Activated CD8-positive, alpha-beta memory T cell treated with anti-CD3 and anti-CD28 coated beads, Interleukin-2, amount 50 U/mL, for 1 hour (primary cell): ENCODE measurements around the gene BCDIN3D.

ENCODE experiments used
- DNase-seq: peaks from one replicate; pipeline ENCODE4 v3.0.0-alpha.2; 2020; ENCODE audit errors: extremely low read depth

Gene BCDIN3D

DNA sequence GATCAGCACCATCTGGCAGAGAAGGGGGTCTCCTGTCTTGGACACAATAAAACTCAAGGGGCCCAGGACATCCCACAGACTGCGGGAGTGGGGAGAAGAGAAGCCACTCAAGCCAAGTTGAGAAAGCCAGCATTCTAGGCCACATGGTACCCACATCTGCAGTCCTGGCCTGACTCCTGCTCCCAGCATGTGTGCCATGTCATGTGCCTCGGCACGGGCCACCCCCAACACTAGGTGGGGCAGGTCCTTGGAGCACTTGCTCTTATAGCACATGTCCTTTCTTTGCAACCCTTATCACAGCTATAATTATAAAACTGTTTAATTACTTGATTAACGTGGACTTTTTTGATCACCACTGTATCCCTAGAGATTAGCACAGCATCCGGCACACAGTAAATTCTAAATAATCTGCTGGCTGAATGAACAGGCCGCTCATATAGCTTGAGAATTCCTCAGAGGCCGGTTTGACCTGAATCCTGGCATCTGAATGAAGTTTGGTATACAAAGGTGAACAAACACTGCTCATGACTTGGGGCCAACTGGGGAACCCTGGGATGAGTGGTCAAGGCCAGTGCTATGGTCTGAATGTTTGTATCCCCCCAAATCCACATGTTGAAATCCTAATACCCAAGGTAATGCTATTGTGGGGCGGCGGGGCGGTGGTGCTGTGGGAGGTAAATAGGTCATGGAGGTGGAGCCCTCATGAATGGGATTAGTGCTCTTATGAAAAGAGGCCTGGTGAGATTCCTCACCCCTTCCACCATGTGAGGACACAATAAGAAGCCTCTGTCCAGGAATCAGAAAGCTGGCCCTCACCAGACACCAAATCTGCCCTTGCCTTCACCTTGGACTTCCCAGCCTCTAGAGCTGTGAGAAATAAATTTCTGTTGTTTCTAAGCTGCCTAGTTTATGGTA, 21.3 kb downstream of the BCDIN3D start:
- no peak for DNase-seq

DNA sequence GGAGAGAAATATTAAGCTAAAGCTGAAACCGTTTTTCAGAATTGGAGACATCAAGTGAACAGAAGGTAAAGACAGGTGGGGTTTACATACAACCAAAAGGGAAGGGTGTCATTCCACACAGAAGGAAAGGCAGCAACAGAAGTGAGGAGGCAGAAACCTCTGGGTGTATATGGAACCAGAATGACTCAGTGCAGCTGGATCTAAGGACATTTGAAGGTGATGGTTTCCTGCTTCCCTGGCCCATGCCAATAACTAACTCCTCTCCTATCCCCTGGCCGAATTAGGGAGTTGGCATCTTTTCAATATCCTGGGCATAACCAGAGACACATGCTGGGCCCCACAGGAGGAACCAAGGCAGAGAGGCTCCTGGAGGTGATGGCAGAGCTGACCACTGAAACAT, 23.1 kb downstream of the BCDIN3D start:
- no peak for DNase-seq

DNA sequence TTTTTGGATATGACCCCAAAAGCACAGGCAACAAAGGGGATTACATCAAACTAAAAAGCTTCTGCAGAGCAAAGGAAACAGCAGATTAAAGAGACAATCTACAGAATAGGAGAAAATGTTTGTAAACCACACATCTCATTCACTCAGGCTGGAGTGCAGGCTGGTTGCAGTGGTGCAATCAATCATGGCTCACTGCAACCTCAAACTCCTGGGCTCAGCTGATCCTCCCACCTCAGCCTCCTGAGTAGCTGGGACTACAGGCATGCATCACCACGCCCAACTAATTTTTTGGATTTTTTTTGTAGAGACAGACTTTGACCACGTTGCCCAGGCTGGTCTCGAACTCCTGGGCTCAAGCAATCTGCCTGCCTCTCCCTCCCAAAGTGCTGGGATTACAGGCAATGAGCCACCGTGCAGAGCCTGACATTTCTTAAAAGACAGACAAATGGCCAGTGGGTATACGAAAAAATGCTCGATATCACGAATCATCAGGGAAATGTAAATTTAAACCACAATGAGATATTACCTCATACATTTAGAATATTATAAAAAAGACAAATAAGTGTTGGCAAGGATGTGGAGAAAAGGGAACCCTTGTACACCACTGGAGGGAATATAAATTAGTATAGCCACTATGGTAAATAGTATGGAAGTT, 24.5 kb downstream of the BCDIN3D start:
- DNase-seq, result no peak

DNA sequence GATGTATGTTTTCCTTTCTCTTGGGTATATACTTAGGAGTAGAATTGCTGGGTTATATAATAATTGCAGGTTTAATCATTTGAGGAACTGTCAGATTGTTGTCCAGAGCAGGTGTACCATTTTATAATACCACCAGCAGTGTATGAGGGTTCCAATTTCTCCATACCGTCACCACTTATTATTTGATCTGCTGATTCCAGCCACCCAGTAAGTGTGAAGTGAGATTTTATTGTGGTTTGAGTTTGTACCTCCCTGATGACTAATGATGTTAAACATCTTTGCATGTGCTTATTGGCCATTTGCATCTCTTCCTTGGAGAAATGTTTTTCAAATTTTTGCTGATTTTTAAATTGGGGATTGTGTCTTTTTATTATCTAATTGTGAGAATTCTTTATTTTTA, 29.8 kb downstream of the BCDIN3D start:
- DNase-seq, result no peak

DNA sequence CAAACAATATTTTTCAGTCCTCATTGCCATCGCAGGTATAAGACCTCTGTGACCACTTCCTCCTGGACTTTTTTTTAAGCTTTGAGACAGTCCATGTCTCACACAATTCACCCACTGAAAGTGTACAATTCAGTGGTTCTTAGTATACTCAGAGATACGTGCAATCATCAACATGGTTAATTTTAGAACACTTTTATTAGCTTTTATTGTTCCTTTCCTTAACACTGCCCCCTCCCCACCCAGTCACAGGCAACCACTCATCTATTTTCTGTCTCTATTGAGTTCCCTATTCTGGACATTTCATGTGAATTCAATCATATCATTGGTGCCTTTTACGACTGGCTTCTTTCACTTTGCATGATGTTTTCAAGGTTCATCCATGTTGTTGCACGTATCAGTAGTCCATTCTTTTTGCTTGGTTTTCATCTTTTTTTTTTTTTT, 30.9 kb downstream of the BCDIN3D start:
- no peak for DNase-seq

DNA sequence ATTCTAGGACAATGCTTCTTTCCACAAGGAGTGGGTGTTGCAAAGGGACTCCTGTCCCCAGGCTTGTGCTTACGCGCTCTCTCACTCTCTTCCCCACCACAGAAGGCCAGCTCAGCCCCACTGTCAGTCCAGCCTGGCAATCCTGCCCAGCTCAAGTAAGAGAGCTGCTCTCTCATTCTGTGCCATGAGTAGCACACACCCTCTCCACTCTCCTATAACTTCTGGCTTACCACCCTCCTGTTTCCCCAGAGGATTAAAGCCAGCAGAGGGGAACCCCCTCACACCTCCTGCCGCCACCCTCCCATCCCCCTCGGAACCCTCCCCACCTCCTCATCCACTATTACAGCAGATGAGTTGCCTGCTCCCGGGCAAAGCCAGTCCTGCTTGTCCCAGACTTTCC, 31.8 kb downstream of the BCDIN3D start:
- no peak for DNase-seq

DNA sequence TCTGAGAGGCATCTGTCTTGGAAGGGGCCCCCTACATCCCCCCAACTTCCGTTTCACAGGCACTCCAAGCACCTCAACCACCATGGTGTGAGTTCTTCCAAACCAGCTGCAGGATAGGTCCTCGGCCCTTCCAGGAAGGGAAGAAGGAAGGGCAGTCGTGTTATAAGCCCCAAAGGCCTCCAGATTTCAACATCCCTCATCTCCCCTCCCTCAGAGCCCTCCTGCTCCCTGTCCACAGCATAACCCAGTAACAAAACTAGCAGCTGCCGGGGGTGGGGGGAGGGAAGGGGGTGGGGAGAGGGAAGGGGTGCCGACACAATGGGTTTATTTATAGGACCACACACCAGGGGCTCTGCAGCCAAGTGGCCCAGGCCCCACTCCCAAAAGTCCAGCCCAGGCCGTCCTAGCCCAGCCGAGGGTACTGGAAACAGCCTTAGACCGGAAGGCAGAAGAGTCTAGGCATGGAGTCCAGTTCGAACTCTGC, 33.0 kb downstream of the BCDIN3D start:
- DNase-seq, result no peak

DNA sequence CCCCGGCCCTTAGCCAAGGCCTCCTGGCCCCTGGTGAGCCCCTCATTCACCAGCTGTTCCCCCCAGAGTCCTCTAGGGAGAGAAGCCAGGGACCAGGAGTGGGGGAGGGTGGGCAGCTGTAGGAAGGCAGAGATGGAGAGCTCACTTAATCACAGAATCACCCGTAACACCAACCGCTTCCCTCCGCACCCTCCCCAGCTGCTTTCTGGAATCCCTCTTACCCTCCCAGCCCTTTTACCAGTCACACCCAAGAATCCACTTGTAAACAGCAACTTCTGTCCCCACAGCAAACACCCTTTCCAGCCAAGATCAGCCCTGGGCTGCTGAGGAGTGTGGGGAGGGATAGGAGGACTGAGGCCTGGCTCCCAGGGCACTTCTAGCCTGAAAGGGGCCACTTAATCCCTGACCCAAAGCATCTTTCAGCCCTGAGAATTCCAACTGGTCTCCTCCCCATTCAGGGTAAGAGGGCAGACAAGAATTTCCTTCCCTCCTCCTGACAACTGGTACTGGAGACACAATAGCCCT, 33.5 kb downstream of the BCDIN3D start:
- DNase-seq, result no peak

DNA sequence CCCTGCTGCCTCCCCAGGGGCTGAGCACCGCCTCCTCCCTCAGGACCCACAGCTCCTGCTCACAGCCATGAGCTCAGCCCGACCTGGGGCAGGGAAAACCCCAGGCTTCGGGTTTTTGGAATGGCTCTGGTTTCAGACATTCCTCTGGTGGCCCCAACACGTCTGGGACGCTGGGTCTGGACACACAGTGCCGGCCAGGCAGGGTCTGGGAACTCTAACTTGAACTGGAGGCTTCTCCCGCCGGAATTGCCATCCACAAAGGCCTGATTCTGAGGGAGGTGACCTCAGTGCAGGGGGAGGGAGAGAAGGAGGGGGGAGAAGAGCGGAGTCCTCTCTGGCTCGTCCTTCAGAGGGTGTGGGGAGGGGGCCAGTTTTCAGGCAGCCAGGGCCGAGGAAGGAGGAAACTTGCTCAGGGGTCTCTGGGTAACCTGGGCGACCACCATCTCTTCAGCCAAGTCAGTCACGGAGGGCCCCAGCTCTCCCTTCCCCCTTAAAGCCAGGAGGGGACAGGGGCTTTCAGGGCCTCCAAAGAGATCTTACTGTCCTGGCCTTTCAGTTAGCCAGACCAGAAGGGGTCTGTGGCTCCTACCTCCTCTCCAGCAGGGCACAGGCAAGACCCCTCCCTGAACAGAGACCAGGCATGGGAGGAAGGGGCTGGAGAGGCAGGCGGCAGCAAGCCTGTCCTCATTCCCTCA, 34.1 kb downstream of the BCDIN3D start:
- no peak for DNase-seq

DNA sequence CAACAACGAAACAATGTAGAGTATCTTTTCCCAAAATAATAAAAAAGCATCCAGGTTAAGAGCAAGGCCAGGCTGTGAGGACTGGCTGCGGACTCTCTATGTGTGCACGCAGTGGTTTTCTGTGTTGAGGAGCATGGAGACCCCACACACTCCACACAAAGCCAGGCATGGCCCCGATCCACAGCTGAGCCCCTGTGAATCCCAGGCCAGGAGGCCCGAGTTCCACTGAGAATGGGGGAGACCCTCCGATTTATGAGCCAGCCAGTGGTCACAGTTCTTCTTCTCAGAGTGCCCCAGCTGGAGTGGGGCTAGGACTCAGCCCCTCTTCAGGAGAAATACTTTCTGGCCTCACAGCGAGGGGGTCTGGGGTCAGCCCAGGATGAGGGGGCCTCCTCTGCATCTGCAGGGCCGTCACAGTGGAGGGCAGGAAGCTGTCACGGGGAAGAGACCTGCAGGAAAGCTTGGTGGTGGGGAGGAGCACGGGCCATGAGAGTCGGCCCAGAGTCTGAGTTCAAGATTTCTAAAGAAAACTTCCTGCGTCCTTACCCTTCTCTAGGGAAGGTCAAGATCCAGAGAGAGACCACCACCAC, 34.8 kb downstream of the BCDIN3D start:
- DNase-seq, result no peak

DNA sequence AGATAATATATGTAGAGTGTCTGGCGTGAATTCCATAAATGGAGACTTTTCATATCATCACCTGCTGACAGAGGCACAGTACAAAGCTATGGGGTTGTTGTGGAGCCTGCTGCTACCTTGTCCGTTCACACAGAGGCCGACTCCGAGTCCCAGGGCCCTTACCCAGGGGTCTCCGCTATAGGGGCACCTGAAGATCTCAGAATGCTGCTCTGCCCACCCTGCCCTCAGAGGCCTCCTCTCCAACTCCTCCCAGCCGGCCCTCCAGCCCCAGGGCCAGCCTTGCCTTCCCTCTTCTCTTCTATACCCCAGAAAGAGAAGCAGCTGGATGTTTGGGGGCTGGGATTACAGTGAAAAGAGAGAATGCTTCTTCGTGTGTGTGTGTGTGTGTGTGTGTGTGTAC, 36.0 kb downstream of the BCDIN3D start:
- DNase-seq, result no peak

DNA sequence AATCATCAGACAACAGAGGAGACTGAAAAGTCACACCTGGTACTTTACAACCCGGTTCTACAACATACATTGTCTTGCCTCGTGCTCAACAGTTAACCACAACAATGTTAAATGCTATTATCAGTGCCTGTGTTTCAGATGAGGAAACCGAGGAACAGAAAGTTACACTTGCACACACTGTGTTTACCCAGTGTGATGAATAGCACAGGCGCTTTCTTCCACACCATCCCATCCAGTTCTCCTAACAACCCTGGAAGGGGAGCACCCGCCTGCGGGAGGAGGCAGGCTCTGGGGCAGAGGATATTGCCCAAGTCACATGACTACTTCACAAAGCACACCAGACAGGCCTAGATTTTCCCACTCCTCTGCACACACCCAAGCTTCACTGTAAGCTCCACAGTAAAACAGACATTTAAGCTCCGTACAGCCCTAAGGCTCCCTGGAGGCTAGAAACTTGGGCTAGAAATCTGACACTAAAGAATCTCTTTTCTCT, 36.5 kb downstream of the BCDIN3D start:
- no peak for DNase-seq

DNA sequence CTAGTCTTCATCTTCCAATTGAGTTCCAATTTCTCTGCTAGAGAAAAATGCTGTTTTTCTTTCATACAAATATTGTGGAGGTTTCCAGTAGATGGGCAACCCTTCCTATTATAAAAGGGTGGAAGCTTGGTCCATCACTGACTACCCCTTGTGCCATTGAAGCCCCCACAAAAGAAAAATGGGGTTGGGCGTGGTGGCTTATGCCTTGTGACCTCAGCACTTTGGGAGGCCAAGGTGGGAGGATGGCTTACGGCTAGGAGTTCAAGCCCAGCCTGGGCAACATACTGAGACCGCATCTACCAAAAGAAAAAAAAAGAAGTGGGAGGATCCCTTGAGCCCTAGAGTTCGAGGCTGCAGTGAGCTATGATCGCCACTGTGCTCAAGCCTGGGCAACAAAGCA, 37.5 kb downstream of the BCDIN3D start:
- DNase-seq, result no peak

DNA sequence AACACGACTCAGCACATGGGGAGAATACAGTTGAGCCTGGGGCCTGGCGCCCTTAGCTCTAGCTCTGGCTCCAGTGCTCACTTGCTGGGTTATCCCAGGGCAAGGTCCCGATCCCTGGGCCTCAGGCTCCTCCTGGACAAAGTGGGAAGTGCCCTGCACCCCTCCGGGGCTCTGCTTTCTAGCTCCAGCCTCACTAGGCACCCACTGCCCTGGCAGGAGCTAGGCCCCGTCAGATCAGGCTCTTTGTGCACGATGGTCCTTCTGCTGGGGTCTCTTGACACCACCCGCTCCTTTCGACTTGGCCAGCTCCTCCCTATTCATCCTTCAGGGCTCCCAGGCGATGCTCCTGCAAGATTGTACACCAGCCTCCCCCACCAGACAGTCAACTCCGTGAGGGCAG, 38.1 kb downstream of the BCDIN3D start:
- DNase-seq, result no peak

DNA sequence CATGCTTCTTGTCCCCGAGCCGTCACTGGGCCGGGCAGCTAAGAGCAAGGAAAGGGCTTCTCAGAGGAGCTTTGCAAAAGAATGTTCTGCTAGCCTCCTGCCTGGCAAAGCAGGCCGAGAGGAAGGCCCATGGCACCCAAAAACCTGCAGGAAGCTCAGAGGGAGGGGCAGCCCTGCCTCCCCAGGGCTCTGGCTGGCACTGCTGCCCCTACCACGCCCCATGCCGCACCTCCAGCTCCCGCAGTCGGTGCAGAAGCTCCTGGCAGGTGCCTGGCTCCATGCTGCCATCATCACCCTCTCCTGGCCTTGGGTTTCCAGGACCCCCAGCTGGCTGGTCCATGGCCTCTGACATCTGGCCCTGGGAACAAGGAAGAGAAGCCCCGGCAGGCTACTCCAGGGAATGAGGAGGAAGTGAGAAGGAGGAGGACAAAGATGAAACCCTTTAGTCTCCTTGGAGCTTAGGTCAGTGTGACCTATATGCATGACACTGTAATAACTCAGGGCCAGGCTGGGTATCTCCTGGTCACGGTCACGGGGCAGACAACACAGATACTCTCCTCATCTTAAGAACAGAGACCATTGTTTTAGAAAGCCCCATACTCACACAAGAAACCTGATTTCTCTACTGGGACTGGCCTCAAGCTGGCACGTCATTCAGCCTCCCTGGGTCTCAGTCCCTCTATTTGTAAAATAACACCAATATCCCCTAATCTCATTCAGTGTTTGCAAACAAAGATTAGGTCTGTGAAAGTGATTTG, 39.0 kb downstream of the BCDIN3D start:
- no peak for DNase-seq

DNA sequence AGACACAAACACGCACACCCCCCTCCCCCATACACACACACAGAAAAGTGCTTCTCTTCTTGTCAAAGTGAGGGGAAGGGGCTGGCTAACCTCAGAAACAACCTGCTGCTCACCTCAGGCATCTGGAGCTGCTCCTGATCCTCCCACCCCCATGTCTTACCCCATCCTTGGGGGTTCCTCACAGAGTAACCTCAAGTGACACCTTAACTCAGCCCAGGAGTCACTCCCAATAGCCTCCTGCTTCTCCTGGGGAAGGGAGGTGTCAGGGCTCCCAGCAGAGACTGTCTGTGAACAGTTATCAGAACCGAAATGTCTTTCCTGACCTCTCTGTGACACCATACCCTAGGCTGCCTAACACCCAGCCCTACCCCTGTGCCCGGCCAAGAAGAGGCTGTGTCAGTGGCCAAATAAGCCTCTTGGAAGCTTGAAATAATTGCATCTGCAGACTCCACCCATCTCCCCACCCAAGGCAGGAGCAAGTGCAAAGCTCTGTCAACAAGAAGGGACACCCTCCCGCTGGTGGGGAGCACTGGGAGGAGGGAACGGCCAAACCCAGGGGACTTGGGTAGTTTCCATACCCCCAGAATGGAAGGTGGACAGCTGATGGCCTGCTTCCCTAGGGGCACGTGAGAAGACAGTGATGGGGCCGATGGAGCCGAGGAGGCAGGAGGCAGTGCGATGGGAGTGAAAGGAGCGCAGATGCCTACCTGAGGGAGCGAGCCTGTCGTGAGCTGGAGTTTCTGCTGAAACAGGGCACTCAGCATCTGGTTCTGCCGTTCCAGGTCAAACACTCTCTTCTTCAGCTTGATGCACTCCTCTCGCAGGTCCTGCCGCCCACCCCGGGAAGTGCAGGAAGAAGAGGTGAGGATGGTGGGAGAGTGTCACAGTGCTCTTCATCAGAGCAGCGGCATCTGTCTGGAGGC, 41.5 kb downstream of the BCDIN3D start:
- no peak for DNase-seq

DNA sequence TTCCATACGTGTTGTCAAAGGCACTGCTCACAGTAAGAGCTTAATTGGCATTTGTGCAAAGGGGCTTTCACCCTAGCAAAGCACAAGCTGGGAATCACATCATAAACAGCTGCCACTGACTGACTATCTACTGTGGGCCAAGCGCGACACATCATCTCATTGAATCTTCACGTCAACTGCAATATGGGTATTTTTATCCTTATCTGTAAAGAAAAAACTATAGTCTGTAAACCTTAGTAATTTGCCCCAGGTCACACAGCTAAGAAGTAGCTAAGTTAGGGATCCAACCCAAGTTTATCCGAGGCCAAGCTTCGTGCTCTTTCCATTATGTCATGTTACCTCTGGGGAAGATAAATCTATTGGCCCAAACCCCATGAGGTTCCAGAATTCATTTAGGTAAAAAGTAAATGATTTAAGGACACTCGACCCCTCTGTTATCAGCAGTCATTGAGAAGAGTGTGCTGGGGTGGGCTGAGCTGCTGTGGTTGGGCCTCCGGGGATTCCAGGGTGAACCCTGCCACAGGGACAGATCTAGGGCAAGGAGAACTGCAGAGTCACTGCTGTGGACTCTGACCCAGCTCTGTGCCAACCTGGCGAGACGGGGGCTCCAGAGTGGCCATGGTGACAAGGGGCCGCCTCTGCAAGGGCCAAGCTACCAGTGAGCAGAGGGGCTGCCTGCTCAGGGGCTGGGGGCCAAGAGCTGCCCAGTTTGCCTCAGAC, 42.3 kb downstream of the BCDIN3D start:
- DNase-seq, result no peak

DNA sequence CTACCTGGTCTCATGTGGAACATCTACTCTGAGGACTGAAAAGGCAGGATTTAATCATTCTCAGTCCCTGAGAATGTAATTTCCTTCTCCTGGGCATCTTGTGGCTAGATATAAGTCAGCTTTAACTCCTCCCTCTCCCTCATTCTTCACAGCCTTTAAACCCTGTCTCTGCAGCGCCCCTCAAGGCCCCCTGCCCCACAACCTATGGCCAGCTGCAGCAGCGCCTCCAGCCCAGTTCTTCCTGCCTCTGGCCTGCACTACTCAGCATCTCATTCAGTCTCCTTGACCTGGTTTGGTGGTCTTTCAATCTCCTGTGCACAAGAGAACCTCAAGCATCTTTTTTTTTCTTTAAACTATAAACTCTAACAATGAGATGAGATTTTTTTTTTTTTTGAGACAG, 44.0 kb downstream of the BCDIN3D start:
- no peak for DNase-seq

DNA sequence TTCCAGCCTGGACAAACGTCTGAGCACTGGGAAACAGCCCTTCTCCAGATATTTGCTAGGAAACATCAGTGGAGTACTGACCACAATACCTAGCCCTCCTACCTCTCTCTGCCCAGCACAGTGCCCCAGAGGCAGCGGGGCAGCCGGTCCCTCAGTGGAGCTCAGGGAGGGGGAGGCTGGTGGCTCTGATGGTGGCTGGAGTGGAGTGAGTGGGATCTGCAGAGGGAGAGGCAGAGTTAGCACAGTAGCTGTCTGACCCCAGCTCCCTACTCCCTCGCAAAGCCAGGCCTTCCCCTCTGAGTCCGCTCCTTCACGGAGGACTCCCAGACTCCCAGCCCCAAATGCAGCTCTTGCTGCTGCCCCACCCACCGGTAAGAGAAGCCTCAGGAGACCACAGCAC, 44.7 kb downstream of the BCDIN3D start:
- DNase-seq, result no peak
